ENCODE measurements around the gene AADACL4. TPM values are rescaled to one million over a fixed set of nuclear protein-coding genes. Genes with fewer than 3 reads are reported as not detected.
"Not testable (repeated sequence)": the region's sequence is repeated elsewhere in the genome, so short reads cannot be mapped to it uniquely, and the experiment has no call there.

The AADACL4 gene
- polyA plus RNA-seq, 2 donors: not detected

GRCh38 chr1:12648741-12649140 lies 4.9 kb downstream of the AADACL4 start:
- no peaks in the 10 kb centered on the region for H3K9me3 ChIP-seq (ENCODE audit: control insufficient read depth in 2 of 2, insufficient read depth in 1 of 2, low read depth in 1 of 2, low read length in 1 of 2)
- WGBS, 2 donors: 82 to 83% methylated on average over 7 of the region's 7 CpGs
- H3K4me1 ChIP-seq (ENCODE audit: control insufficient read depth in 2 of 2, insufficient read depth in 2 of 2, low read length in 1 of 2): no peaks in the 10 kb centered on the region
- no peak overlapping the region for H3K4me3 ChIP-seq (ENCODE audit: low read depth in 1 of 2, low read length in 2 of 2)
- H3K27ac ChIP-seq (ENCODE audit: low read depth in 2 of 2, low read length in 1 of 2): no peak overlapping the region
- no peaks in the 10 kb centered on the region for H3K36me3 ChIP-seq (ENCODE audit: control insufficient read depth in 2 of 2, insufficient read depth in 2 of 2, low read length in 1 of 2)
- no peaks in the 10 kb centered on the region for H3K27me3 ChIP-seq (ENCODE audit: control insufficient read depth in 1 of 2, insufficient read depth in 2 of 2, low read length in 2 of 2)

GRCh38 chr1:12649971-12650421 lies 6.1 kb downstream of the AADACL4 start:
- H3K9me3 ChIP-seq (ENCODE audit: control insufficient read depth in 2 of 2, insufficient read depth in 1 of 2, low read depth in 1 of 2, low read length in 1 of 2): no peaks in the 10 kb centered on the region
- 59 to 60% methylated on average over 5 of the region's 5 CpGs for WGBS, 2 donors
- no peaks in the 10 kb centered on the region for H3K36me3 ChIP-seq (ENCODE audit: control insufficient read depth in 2 of 2, insufficient read depth in 2 of 2, low read length in 1 of 2)
- no peaks in the 10 kb centered on the region for H3K27me3 ChIP-seq (ENCODE audit: control insufficient read depth in 1 of 2, insufficient read depth in 2 of 2, low read length in 2 of 2)
- no peaks in the 10 kb centered on the region for H3K4me1 ChIP-seq (ENCODE audit: control insufficient read depth in 2 of 2, insufficient read depth in 2 of 2, low read length in 1 of 2)
- H3K27ac ChIP-seq (ENCODE audit: low read depth in 2 of 2, low read length in 1 of 2): no peak overlapping the region
- H3K4me3 ChIP-seq (ENCODE audit: low read depth in 1 of 2, low read length in 2 of 2): no peak overlapping the region

- Histone ChIP-seq H3K27ac (ENCODE audit: low read depth in 2 of 2, low read length in 1 of 2) (no peak overlapping the region), H3K4me3 (ENCODE audit: low read depth in 1 of 2, low read length in 2 of 2) (no peak overlapping the region), H3K27me3 (ENCODE audit: control insufficient read depth in 1 of 2, insufficient read depth in 2 of 2, low read length in 2 of 2) (no peaks in the 10 kb centered on the region), H3K9me3 (ENCODE audit: control insufficient read depth in 2 of 2, insufficient read depth in 1 of 2, low read depth in 1 of 2, low read length in 1 of 2) (no peaks in the 10 kb centered on the region), H3K36me3 (ENCODE audit: control insufficient read depth in 2 of 2, insufficient read depth in 2 of 2, low read length in 1 of 2) (no peaks in the 10 kb centered on the region), H3K4me1 (ENCODE audit: control insufficient read depth in 2 of 2, insufficient read depth in 2 of 2, low read length in 1 of 2) (no peaks in the 10 kb centered on the region)
- 74 to 78% methylated on average over 4 of the region's 4 CpGs for WGBS, 2 donors
Observed at GRCh38 chr1:12654004-12654567, 10.2 kb downstream of the AADACL4 start.

- 75 to 91% methylated on average over 8 of the region's 8 CpGs for WGBS, 2 donors
- H3K36me3 ChIP-seq (ENCODE audit: control insufficient read depth in 2 of 2, insufficient read depth in 2 of 2, low read length in 1 of 2): no peaks in the 10 kb centered on the region
- no peaks in the 10 kb centered on the region for H3K9me3 ChIP-seq (ENCODE audit: control insufficient read depth in 2 of 2, insufficient read depth in 1 of 2, low read depth in 1 of 2, low read length in 1 of 2)
- no peak overlapping the region for H3K27ac ChIP-seq (ENCODE audit: low read depth in 2 of 2, low read length in 1 of 2)
- no peak overlapping the region for H3K4me3 ChIP-seq (ENCODE audit: low read depth in 1 of 2, low read length in 2 of 2)
- no peaks in the 10 kb centered on the region for H3K4me1 ChIP-seq (ENCODE audit: control insufficient read depth in 2 of 2, insufficient read depth in 2 of 2, low read length in 1 of 2)
- H3K27me3 ChIP-seq (ENCODE audit: control insufficient read depth in 1 of 2, insufficient read depth in 2 of 2, low read length in 2 of 2): no peaks in the 10 kb centered on the region
Observed at GRCh38 chr1:12654657-12655056, 10.8 kb downstream of the AADACL4 start.

- Histone ChIP-seq H3K9me3 (ENCODE audit: control insufficient read depth in 2 of 2, insufficient read depth in 1 of 2, low read depth in 1 of 2, low read length in 1 of 2) (no peaks in the 10 kb centered on the region), H3K4me3 (ENCODE audit: low read depth in 1 of 2, low read length in 2 of 2) (no peak overlapping the region), H3K36me3 (ENCODE audit: control insufficient read depth in 2 of 2, insufficient read depth in 2 of 2, low read length in 1 of 2) (no peaks in the 10 kb centered on the region), H3K4me1 (ENCODE audit: control insufficient read depth in 2 of 2, insufficient read depth in 2 of 2, low read length in 1 of 2) (no peaks in the 10 kb centered on the region), H3K27me3 (ENCODE audit: control insufficient read depth in 1 of 2, insufficient read depth in 2 of 2, low read length in 2 of 2) (no peaks in the 10 kb centered on the region), H3K27ac (ENCODE audit: low read depth in 2 of 2, low read length in 1 of 2) (no peak overlapping the region)
- WGBS, 2 donors: 85 to 88% methylated on average over 4 of the region's 4 CpGs
Observed at GRCh38 chr1:12656575-12656974, 12.7 kb downstream of the AADACL4 start.

- H3K4me1 ChIP-seq (ENCODE audit: control insufficient read depth in 2 of 2, insufficient read depth in 2 of 2, low read length in 1 of 2): no peaks in the 10 kb centered on the region
Observed at GRCh38 chr1:12657060-12657884, 13.4 kb downstream of the AADACL4 start.

GRCh38 chr1:12657885-12658512 lies 14.1 kb downstream of the AADACL4 start:
- H3K27me3 ChIP-seq (ENCODE audit: control insufficient read depth in 1 of 2, insufficient read depth in 2 of 2, low read length in 2 of 2); H3K4me1 ChIP-seq (ENCODE audit: control insufficient read depth in 2 of 2, insufficient read depth in 2 of 2, low read length in 1 of 2); H3K36me3 ChIP-seq (ENCODE audit: control insufficient read depth in 2 of 2, insufficient read depth in 2 of 2, low read length in 1 of 2); H3K9me3 ChIP-seq (ENCODE audit: control insufficient read depth in 2 of 2, insufficient read depth in 1 of 2, low read depth in 1 of 2, low read length in 1 of 2); H3K4me3 ChIP-seq (ENCODE audit: low read depth in 1 of 2, low read length in 2 of 2); H3K27ac ChIP-seq (ENCODE audit: low read depth in 2 of 2, low read length in 1 of 2): not testable (repeated sequence)
- WGBS, 2 donors: 88 to 89% methylated on average over 9 of the region's 9 CpGs

More at GRCh38 chr1:12657060-12657884, 13.4 kb downstream of the AADACL4 start:
- Histone ChIP-seq H3K4me3 (ENCODE audit: low read depth in 1 of 2, low read length in 2 of 2) (no peak overlapping the region), H3K36me3 (ENCODE audit: control insufficient read depth in 2 of 2, insufficient read depth in 2 of 2, low read length in 1 of 2) (no peaks in the 10 kb centered on the region), H3K27me3 (ENCODE audit: control insufficient read depth in 1 of 2, insufficient read depth in 2 of 2, low read length in 2 of 2) (no peaks in the 10 kb centered on the region), H3K9me3 (ENCODE audit: control insufficient read depth in 2 of 2, insufficient read depth in 1 of 2, low read depth in 1 of 2, low read length in 1 of 2) (no peaks in the 10 kb centered on the region), H3K27ac (ENCODE audit: low read depth in 2 of 2, low read length in 1 of 2) (no peak overlapping the region)
- 89 to 94% methylated on average over 13 of the region's 13 CpGs for WGBS, 2 donors

- Histone ChIP-seq H3K27me3 (ENCODE audit: control insufficient read depth in 1 of 2, insufficient read depth in 2 of 2, low read length in 2 of 2) (no peaks in the 10 kb centered on the region), H3K9me3 (ENCODE audit: control insufficient read depth in 2 of 2, insufficient read depth in 1 of 2, low read depth in 1 of 2, low read length in 1 of 2) (no peaks in the 10 kb centered on the region), H3K27ac (ENCODE audit: low read depth in 2 of 2, low read length in 1 of 2) (no peak overlapping the region), H3K4me3 (ENCODE audit: low read depth in 1 of 2, low read length in 2 of 2) (no peak overlapping the region), H3K36me3 (ENCODE audit: control insufficient read depth in 2 of 2, insufficient read depth in 2 of 2, low read length in 1 of 2) (no peaks in the 10 kb centered on the region), H3K4me1 (ENCODE audit: control insufficient read depth in 2 of 2, insufficient read depth in 2 of 2, low read length in 1 of 2) (no peaks in the 10 kb centered on the region)
- WGBS, 2 donors: 41 to 42% methylated on average over 23 of the region's 23 CpGs
Observed at GRCh38 chr1:12658531-12659453, 14.9 kb downstream of the AADACL4 start.

GRCh38 chr1:12661606-12662219 lies 17.8 kb downstream of the AADACL4 start:
- Histone ChIP-seq H3K36me3 (ENCODE audit: control insufficient read depth in 2 of 2, insufficient read depth in 2 of 2, low read length in 1 of 2) (no peaks in the 10 kb centered on the region), H3K27me3 (ENCODE audit: control insufficient read depth in 1 of 2, insufficient read depth in 2 of 2, low read length in 2 of 2) (no peaks in the 10 kb centered on the region), H3K4me3 (ENCODE audit: low read depth in 1 of 2, low read length in 2 of 2) (no peak overlapping the region), H3K27ac (ENCODE audit: low read depth in 2 of 2, low read length in 1 of 2) (no peak overlapping the region), H3K4me1 (ENCODE audit: control insufficient read depth in 2 of 2, insufficient read depth in 2 of 2, low read length in 1 of 2) (no peaks in the 10 kb centered on the region), H3K9me3 (ENCODE audit: control insufficient read depth in 2 of 2, insufficient read depth in 1 of 2, low read depth in 1 of 2, low read length in 1 of 2) (no peaks in the 10 kb centered on the region)
- WGBS, 2 donors: 88 to 89% methylated on average over 6 of the region's 6 CpGs

Data from esophagus (tissue), 2 donors.